HepG2 (cell line): Measurements from ENCODE around the gene STIP1. TPM values are rescaled to one million over a fixed set of nuclear protein-coding genes. Genes with fewer than 3 reads are reported as not detected.

ENCODE experiments used
- DMAP1 ChIP-seq: IDR thresholded peaks from 2 replicates; pipeline ENCODE4 v1.6.1; 2016
- PRPF4 ChIP-seq: fragments of 200-400 bp; formaldehyde crosslinking; IDR thresholded peaks from 2 replicates; pipeline ENCODE4 v1.6.1; 2016; ENCODE audit warnings: low read length, low read depth; ENCODE audit not compliant: poor library complexity, severe bottlenecking
- TBX2 ChIP-seq: sonication (generic); formaldehyde crosslinking; IDR thresholded peaks from 2 replicates; pipeline ENCODE4 v1.5.0; 2020; ENCODE audit warnings: missing genetic modification reagents, mild to moderate bottlenecking, borderline replicate concordance
- ZC3H13 ChIP-seq: sonication (generic); formaldehyde crosslinking; IDR thresholded peaks from 2 replicates; pipeline ENCODE4 v1.8.1; 2023; ENCODE audit warnings: mild to moderate bottlenecking, missing genetic modification reagents, moderate library complexity
- ZFP36L1 ChIP-seq: sonication (generic); formaldehyde crosslinking; IDR thresholded peaks from 2 replicates; pipeline ENCODE4 v1.8.0; 2022; ENCODE audit warnings: mild to moderate bottlenecking, missing genetic modification reagents, moderate library complexity
- ZNF431 ChIP-seq: sonication (generic); formaldehyde crosslinking; IDR thresholded peaks from 2 replicates; pipeline ENCODE4 v1.9.0; 2022; ENCODE audit warnings: missing genetic modification reagents, low read depth, mild to moderate bottlenecking, borderline replicate concordance
- polyA plus RNA-seq, 8 experiments: library from polyadenylated mRNA; depleted of rRNA in 3 of 8; stranded (reverse) in 7 of 8; unstranded in 1 of 8; fragments of >200 nt; fragmentation: Illumina TruSeq in 4 of 8; extraction: Trizol in 4 of 8; gene quantifications; 2 replicates each; pipeline versions ENCODE4 v1.2.1 to v1.2.3, GENCODE V29; 2011 to 2016; ENCODE audit warnings: low read depth in 4 of 8, missing spikeins in 1 of 8, mixed read lengths in 1 of 8; ENCODE audit not compliant: insufficient read depth in 1 of 8
- total RNA-seq, 5 experiments: library from RNA; depleted of rRNA; stranded (reverse); fragments of >200 nt; fragmentation: Illumina TruSeq; extraction: Trizol; gene quantifications; 2 replicates each; pipeline ENCODE4 v1.2.3, GENCODE V29; 2016; ENCODE audit warnings: low read depth in 1 of 5
- TF ChIP-seq, protein P1 (sequence below): sonication (generic); formaldehyde crosslinking; IDR thresholded peaks from 2 replicates; pipeline ENCODE4 v1.9.0; 2022; ENCODE audit warnings: missing genetic modification reagents, mild to moderate bottlenecking, borderline replicate concordance
- TF ChIP-seq, protein P2 (sequence below): sonication (generic); formaldehyde crosslinking; IDR thresholded peaks from 2 replicates; pipeline ENCODE4 v1.8.0; 2022; ENCODE audit warnings: missing genetic modification reagents, mild to moderate bottlenecking, borderline replicate concordance
- TF ChIP-seq, protein P3 (sequence below): sonication (generic); formaldehyde crosslinking; IDR thresholded peaks from 2 replicates; pipeline ENCODE4 v1.4.0; 2020; ENCODE audit warnings: missing genetic modification reagents
- TF ChIP-seq, protein P4 (sequence below): sonication (generic); formaldehyde crosslinking; IDR thresholded peaks from 2 replicates; pipeline ENCODE4 v1.5.0; 2020; ENCODE audit warnings: mild to moderate bottlenecking, missing genetic modification reagents
- TF ChIP-seq, protein P5 (sequence below): sonication (generic); formaldehyde crosslinking; IDR thresholded peaks from 2 replicates; pipeline ENCODE4 v1.4.0; 2020; ENCODE audit warnings: missing genetic modification reagents
- TF ChIP-seq, protein P6 (sequence below): fragments of 450-650 bp; IDR thresholded peaks from 2 replicates; pipeline ENCODE4 v1.6.1; 2016
- TF ChIP-seq, protein P7 (sequence below): sonication (generic); formaldehyde crosslinking; IDR thresholded peaks from 2 replicates; pipeline ENCODE4 v1.4.0; 2020; ENCODE audit warnings: mild to moderate bottlenecking, missing genetic modification reagents

STIP1 gene
- total and polyA plus RNA-seq, 2 of the 13 experiments (the other 11 are each of a cell fraction or from before 2014, with no cell fraction given): 81.1 to 217 TPM

DNA sequence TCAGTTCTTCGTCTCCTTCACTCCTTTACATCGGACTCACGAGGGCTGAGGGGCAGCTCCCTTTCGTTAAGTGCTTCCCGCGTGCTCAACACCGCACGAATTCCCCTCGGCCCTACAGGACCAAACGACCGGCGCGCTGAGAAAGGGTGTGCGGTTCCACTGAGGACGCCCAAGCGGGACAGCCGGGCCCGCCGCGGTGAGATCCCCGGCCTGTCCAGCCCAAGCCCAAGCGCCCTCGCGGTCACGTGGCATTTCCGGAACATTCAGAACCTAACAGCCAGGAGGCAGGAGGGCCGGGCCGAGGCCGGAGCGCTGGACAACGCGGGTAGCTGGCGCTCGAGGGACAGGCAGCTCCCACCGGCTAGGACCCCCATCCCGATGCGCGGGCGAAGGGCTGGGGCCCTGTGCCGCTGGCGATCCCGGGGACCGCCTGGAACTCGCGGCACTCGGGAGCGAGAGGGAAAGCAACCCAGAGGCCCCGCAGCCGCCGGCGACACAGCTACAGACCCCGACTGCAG, 737 bp upstream of the STIP1 start (continued):
- TF ChIP-seq, protein P1, sequence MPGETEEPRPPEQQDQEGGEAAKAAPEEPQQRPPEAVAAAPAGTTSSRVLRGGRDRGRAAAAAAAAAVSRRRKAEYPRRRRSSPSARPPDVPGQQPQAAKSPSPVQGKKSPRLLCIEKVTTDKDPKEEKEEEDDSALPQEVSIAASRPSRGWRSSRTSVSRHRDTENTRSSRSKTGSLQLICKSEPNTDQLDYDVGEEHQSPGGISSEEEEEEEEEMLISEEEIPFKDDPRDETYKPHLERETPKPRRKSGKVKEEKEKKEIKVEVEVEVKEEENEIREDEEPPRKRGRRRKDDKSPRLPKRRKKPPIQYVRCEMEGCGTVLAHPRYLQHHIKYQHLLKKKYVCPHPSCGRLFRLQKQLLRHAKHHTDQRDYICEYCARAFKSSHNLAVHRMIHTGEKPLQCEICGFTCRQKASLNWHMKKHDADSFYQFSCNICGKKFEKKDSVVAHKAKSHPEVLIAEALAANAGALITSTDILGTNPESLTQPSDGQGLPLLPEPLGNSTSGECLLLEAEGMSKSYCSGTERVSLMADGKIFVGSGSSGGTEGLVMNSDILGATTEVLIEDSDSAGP: peak; percentile 93
- TF ChIP-seq, protein P2, sequence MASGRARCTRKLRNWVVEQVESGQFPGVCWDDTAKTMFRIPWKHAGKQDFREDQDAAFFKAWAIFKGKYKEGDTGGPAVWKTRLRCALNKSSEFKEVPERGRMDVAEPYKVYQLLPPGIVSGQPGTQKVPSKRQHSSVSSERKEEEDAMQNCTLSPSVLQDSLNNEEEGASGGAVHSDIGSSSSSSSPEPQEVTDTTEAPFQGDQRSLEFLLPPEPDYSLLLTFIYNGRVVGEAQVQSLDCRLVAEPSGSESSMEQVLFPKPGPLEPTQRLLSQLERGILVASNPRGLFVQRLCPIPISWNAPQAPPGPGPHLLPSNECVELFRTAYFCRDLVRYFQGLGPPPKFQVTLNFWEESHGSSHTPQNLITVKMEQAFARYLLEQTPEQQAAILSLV (CRISPR knock-in tag): peak; percentile 87
- peak; percentile 86; the same call in 1 of the 2 replicates for TF ChIP-seq ZC3H13 (CRISPR knock-in tag)
- peak; percentile 97 for TF ChIP-seq DMAP1
- TF ChIP-seq ZFP36L1 (CRISPR knock-in tag): peak; percentile 55; the same call in 1 of the 2 replicates
- TF ChIP-seq, protein P3, sequence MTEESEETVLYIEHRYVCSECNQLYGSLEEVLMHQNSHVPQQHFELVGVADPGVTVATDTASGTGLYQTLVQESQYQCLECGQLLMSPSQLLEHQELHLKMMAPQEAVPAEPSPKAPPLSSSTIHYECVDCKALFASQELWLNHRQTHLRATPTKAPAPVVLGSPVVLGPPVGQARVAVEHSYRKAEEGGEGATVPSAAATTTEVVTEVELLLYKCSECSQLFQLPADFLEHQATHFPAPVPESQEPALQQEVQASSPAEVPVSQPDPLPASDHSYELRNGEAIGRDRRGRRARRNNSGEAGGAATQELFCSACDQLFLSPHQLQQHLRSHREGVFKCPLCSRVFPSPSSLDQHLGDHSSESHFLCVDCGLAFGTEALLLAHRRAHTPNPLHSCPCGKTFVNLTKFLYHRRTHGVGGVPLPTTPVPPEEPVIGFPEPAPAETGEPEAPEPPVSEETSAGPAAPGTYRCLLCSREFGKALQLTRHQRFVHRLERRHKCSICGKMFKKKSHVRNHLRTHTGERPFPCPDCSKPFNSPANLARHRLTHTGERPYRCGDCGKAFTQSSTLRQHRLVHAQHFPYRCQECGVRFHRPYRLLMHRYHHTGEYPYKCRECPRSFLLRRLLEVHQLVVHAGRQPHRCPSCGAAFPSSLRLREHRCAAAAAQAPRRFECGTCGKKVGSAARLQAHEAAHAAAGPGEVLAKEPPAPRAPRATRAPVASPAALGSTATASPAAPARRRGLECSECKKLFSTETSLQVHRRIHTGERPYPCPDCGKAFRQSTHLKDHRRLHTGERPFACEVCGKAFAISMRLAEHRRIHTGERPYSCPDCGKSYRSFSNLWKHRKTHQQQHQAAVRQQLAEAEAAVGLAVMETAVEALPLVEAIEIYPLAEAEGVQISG (CRISPR knock-in tag): peak; percentile 74
- TF ChIP-seq, protein P4, sequence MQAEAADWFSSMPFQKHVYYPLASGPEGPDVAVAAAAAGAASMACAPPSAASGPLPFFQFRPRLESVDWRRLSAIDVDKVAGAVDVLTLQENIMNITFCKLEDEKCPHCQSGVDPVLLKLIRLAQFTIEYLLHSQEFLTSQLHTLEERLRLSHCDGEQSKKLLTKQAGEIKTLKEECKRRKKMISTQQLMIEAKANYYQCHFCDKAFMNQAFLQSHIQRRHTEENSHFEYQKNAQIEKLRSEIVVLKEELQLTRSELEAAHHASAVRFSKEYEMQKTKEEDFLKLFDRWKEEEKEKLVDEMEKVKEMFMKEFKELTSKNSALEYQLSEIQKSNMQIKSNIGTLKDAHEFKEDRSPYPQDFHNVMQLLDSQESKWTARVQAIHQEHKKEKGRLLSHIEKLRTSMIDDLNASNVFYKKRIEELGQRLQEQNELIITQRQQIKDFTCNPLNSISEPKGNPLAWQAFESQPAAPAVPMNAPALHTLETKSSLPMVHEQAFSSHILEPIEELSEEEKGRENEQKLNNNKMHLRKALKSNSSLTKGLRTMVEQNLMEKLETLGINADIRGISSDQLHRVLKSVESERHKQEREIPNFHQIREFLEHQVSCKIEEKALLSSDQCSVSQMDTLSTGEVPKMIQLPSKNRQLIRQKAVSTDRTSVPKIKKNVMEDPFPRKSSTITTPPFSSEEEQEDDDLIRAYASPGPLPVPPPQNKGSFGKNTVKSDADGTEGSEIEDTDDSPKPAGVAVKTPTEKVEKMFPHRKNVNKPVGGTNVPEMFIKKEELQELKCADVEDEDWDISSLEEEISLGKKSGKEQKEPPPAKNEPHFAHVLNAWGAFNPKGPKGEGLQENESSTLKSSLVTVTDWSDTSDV (CRISPR knock-in tag): peak; percentile 96
- TF ChIP-seq, protein P5, sequence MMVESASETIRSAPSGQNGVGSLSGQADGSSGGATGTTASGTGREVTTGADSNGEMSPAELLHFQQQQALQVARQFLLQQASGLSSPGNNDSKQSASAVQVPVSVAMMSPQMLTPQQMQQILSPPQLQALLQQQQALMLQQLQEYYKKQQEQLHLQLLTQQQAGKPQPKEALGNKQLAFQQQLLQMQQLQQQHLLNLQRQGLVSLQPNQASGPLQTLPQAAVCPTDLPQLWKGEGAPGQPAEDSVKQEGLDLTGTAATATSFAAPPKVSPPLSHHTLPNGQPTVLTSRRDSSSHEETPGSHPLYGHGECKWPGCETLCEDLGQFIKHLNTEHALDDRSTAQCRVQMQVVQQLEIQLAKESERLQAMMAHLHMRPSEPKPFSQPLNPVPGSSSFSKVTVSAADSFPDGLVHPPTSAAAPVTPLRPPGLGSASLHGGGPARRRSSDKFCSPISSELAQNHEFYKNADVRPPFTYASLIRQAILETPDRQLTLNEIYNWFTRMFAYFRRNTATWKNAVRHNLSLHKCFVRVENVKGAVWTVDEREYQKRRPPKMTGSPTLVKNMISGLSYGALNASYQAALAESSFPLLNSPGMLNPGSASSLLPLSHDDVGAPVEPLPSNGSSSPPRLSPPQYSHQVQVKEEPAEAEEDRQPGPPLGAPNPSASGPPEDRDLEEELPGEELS (CRISPR knock-in tag): peak; percentile 19; the same call in 1 of the 2 replicates
- TF ChIP-seq, protein P6, sequence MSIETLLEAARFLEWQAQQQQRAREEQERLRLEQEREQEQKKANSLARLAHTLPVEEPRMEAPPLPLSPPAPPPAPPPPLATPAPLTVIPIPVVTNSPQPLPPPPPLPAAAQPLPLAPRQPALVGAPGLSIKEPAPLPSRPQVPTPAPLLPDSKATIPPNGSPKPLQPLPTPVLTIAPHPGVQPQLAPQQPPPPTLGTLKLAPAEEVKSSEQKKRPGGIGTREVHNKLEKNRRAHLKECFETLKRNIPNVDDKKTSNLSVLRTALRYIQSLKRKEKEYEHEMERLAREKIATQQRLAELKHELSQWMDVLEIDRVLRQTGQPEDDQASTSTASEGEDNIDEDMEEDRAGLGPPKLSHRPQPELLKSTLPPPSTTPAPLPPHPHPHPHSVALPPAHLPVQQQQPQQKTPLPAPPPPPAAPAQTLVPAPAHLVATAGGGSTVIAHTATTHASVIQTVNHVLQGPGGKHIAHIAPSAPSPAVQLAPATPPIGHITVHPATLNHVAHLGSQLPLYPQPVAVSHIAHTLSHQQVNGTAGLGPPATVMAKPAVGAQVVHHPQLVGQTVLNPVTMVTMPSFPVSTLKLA: peak; percentile 39
- TF ChIP-seq PRPF4: no peak
- peak; percentile 95 for TF ChIP-seq TBX2 (CRISPR knock-in tag)
- TF ChIP-seq, protein P7, sequence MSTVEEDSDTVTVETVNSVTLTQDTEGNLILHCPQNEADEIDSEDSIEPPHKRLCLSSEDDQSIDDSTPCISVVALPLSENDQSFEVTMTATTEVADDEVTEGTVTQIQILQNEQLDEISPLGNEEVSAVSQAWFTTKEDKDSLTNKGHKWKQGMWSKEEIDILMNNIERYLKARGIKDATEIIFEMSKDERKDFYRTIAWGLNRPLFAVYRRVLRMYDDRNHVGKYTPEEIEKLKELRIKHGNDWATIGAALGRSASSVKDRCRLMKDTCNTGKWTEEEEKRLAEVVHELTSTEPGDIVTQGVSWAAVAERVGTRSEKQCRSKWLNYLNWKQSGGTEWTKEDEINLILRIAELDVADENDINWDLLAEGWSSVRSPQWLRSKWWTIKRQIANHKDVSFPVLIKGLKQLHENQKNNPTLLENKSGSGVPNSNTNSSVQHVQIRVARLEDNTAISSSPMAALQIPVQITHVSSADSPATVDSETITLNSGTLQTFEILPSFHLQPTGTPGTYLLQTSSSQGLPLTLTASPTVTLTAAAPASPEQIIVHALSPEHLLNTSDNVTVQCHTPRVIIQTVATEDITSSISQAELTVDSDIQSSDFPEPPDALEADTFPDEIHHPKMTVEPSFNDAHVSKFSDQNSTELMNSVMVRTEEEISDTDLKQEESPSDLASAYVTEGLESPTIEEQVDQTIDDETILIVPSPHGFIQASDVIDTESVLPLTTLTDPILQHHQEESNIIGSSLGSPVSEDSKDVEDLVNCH: 0 out of 2 replicates have a peak, but pooled peaks have one; percentile 57
- peak; percentile 94 for TF ChIP-seq ZNF431 (CRISPR knock-in tag)
